GM13977 (cell line): Measurements from ENCODE around the gene POU2F2.

Experiments used
- DNase-seq: peaks from one replicate; pipeline ENCODE4 v3.0.0; 2012; ENCODE audit warnings: low spot score
- CTCF ChIP-seq: IDR thresholded peaks from 2 replicates; pipeline ENCODE4 v1.5.1; 2012; ENCODE audit warnings: mild to moderate bottlenecking, control low read depth; ENCODE audit not compliant: insufficient read depth; ENCODE audit errors: extremely low read depth, missing control alignments
- in situ Hi-C: fragments of 300-500 bp; cut with MboI; formaldehyde crosslinking; loops from one replicate; pipeline ENCODE4 v1.12.0; 2022; ENCODE audit warnings: low sequenced_read_pairs, low pct_unique_long_range_greater_than_20kb, mixed read lengths, inconsistent platforms; ENCODE audit not compliant: unreplicated experiment

The POU2F2 gene

DNA sequence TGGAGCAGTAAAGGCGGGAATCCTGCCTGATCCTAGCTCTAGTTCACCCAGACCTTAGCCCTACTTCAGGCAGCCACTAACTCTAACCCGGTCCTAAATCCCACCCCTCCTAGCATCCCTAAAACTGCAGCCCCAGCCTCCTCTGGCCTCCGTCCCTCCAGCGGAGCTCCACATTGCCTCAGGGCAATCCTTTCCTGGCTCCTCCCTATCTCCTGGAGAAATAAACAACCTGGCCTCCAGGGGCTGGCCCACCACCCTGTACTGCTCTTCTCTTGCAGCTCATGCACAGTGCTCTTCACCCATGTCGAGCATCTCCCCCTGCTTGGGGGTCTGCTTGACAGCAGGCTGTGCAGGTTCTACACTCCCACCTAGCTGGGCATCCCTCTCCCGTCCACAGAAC, 6.7 kb downstream of the POU2F2 start:
- in situ Hi-C loops, result no loop called here
- no peak for TF ChIP-seq CTCF
- no peak for DNase-seq

- DNase-seq, result no peak
- in situ Hi-C loops, result loop anchor here (25.0 kb wide), 1 partner anchor 163 kb away; no protein-coding TSS in a partner anchor
- TF ChIP-seq CTCF, result no peak
Measured at GRCh38 chr19:42124386-42124901, 7.8 kb downstream of the POU2F2 start.

DNA sequence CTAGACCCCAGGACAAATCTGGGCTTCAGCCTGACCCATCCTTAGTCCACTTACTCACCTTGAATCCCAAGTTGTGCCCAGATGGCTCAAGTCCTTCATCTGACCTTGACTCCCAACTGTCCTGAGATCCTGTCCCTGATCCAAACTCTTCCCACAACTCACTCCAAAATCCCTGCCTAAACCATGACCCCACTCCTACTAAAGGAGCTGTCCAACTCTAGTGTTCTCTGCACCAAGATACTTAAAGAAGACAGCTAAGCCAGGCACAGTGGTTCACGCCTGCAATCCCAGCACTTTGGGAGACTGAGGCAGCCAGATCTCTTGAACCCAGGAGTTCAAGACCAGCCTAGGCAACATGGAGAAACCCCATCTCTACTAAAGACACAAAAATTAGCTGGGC, 8.5 kb downstream of the POU2F2 start:
- TF ChIP-seq CTCF, result no peak
- no peak for DNase-seq
- in situ Hi-C loops, result loop anchor here (25.0 kb wide), 1 partner anchor 164 kb away; no protein-coding TSS in a partner anchor

GRCh38 chr19:42122691-42123607, 9.3 kb downstream of the POU2F2 start:
- DNase-seq, result peak; percentile 62
- peak; percentile 27 for TF ChIP-seq CTCF
- in situ Hi-C loops, result loop anchor here (25.0 kb wide), 1 partner anchor 164 kb away; no protein-coding TSS in a partner anchor

GRCh38 chr19:42121656-42122069, 10.6 kb downstream of the POU2F2 start:
- no peak for TF ChIP-seq CTCF
- in situ Hi-C loops, result loop anchor here (25.0 kb wide), 1 partner anchor 166 kb away; no protein-coding TSS in a partner anchor
- DNase-seq, result peak; percentile 83

- no peak for DNase-seq
- no peak for TF ChIP-seq CTCF
- in situ Hi-C loops, result loop anchor here (25.0 kb wide), 1 partner anchor 166 kb away; no protein-coding TSS in a partner anchor
Measured at GRCh38 chr19:42121036-42121621, 11.1 kb downstream of the POU2F2 start.
